Measurements from ENCODE around the gene GORASP1.

GRCh38 chr3:39108200-39108710, 828 bp upstream of the GORASP1 start:
- TF ChIP-seq CTCF (conservative IDR thresholded peaks at IDR 0.05) (no peak), ZFX (IDR thresholded peaks at IDR 0.05) (no peak)

Measured in C4-2B (cell line).